Effector memory CD4-positive, alpha-beta T cell (primary cell): Measurements from ENCODE around the gene KAT5.
"Not testable (repeated sequence)": the region's sequence is repeated elsewhere in the genome, so short reads cannot be mapped to it uniquely, and the experiment has no call there.

Source experiments
- DNase-seq, 3 donors: peaks; one replicate each; pipeline ENCODE4 v3.0.0-alpha.2; 2020
- H3K27ac ChIP-seq: 2 replicates; pipeline ENCODE4 v1.7.0; 2013; ENCODE audit warnings: mild to moderate bottlenecking, low read length, moderate library complexity; ENCODE audit not compliant: insufficient read depth, poor library complexity, severe bottlenecking
- H3K27me3 ChIP-seq: replicated peaks from 2 replicates; pipeline ENCODE4 v1.7.0; 2013; ENCODE audit warnings: mild to moderate bottlenecking, low read length; ENCODE audit not compliant: insufficient read depth, control insufficient read depth, poor library complexity, severe bottlenecking
- H3K36me3 ChIP-seq: 2 replicates; pipeline ENCODE4 v1.7.0; 2013; ENCODE audit warnings: mild to moderate bottlenecking, low read length, moderate library complexity; ENCODE audit not compliant: control insufficient read depth, insufficient read depth
- H3K4me1 ChIP-seq: 2 replicates; pipeline ENCODE4 v1.7.0; 2013; ENCODE audit warnings: low read length, mild to moderate bottlenecking; ENCODE audit not compliant: control insufficient read depth, insufficient read depth, poor library complexity, severe bottlenecking
- H3K4me3 ChIP-seq: 2 replicates; pipeline ENCODE4 v1.7.0; 2013; ENCODE audit warnings: low read length, low read depth, mild to moderate bottlenecking; ENCODE audit not compliant: insufficient read depth, poor library complexity, severe bottlenecking
- H3K9me3 ChIP-seq: 2 replicates; pipeline ENCODE4 v1.7.0; 2013; ENCODE audit warnings: mild to moderate bottlenecking, low read length, moderate library complexity; ENCODE audit not compliant: control insufficient read depth

KAT5 gene

GRCh38 chr11:65741185-65741584 lies 29.1 kb downstream of the KAT5 start:
- Histone ChIP-seq H3K36me3 (no peaks in the 10 kb centered on the region), H3K27me3 (no peaks in the 10 kb centered on the region), H3K27ac (no peak overlapping the region), H3K4me3 (no peak overlapping the region), H3K4me1 (no peaks in the 10 kb centered on the region), H3K9me3 (no peaks in the 10 kb centered on the region)
- DNase-seq = no peak

DNA sequence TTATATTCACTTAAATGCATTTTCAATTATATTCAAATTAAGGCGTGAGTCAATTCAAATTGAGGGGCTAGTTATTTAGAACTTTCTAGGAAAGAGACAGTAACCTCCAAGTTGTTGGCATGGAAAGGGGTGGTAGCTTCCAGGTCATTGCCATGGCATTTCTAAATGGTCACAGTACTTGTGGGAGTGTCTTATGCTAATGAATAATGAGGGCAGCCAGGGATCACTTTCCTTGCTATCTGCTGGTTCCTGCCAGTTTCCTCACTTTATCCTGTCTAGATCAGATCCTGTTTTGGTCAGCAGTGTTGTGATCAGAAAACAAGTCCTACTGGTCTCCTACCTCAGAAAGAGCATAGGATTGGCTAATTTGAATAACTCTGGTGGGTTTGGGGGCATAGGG lies 30.3 kb downstream of the KAT5 start:
- H3K9me3 ChIP-seq = no peaks in the 10 kb centered on the region
- no peak overlapping the region for H3K4me3 ChIP-seq
- H3K4me1 ChIP-seq = no peaks in the 10 kb centered on the region
- no peaks in the 10 kb centered on the region for H3K36me3 ChIP-seq
- no peaks in the 10 kb centered on the region for H3K27me3 ChIP-seq
- no peak overlapping the region for H3K27ac ChIP-seq
- no peak for DNase-seq

- no peak for DNase-seq
- no peaks in the 10 kb centered on the region for H3K9me3 ChIP-seq
- no peak overlapping the region for H3K27ac ChIP-seq
- no peak overlapping the region for H3K4me3 ChIP-seq
- H3K27me3 ChIP-seq = peaks cover 3% of the 10 kb centered on the region
- no peaks in the 10 kb centered on the region for H3K36me3 ChIP-seq
- no peaks in the 10 kb centered on the region for H3K4me1 ChIP-seq
These were observed 31.6 kb downstream of the KAT5 start for GRCh38 chr11:65743681-65744025.

- H3K4me1 ChIP-seq = no peaks in the 10 kb centered on the region
- H3K27ac ChIP-seq = no peak overlapping the region
- no peaks in the 10 kb centered on the region for H3K36me3 ChIP-seq
- no peak overlapping the region for H3K4me3 ChIP-seq
- peaks cover 3% of the 10 kb centered on the region for H3K27me3 ChIP-seq
- DNase-seq = no peak
- no peaks in the 10 kb centered on the region for H3K9me3 ChIP-seq
These were observed 32.1 kb downstream of the KAT5 start for GRCh38 chr11:65744026-65744698.

DNA sequence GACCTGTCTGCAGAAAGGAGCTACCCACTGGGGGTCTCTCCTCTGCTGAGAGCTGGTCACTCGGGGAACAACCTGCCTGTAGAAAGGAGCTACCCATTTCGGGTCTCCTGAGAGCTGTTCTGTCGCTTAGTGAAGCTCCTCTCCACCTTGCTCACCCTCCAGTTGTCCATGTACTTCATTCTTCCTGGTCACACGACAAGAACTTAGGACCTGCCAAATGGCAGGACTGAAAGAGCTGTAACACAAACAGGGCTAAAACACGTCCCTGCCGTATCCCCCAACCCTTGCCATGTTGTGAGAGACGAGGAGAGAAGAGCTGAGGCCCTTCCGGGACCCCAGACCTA lies 32.6 kb downstream of the KAT5 start:
- H3K27me3 ChIP-seq = peaks cover 3% of the 10 kb centered on the region
- no peak for DNase-seq
- H3K4me1 ChIP-seq = no peaks in the 10 kb centered on the region
- H3K36me3 ChIP-seq = no peaks in the 10 kb centered on the region
- H3K9me3 ChIP-seq = no peaks in the 10 kb centered on the region
- H3K27ac ChIP-seq = no peak overlapping the region
- no peak overlapping the region for H3K4me3 ChIP-seq

- Histone ChIP-seq H3K9me3 (no peaks in the 10 kb centered on the region), H3K4me3 (no peak overlapping the region), H3K36me3 (no peaks in the 10 kb centered on the region), H3K27ac (no peak overlapping the region), H3K27me3 (peaks cover 3% of the 10 kb centered on the region), H3K4me1 (no peaks in the 10 kb centered on the region)
- no peak for DNase-seq
These were observed 33.0 kb downstream of the KAT5 start for GRCh38 chr11:65745049-65745448.

DNA sequence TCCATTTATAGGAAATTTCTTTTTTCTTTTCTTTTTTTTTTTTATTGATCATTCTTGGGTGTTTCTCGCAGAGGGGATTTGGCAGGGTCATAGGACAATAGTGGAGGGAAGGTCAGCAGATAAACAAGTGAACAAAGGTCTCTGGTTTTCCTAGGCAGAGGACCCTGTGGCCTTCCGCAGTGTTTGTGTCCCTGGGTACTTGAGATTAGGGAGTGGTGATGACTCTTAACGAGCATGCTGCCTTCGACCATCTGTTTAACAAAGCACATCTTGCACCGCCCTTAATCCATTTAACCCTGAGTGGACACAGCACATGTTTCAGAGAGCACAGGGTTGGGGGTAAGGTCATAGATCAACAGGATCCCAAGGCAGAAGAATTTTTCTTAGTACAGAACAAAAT lies 50.1 kb downstream of the KAT5 start:
- not testable (repeated sequence) for H3K4me3 ChIP-seq, H3K4me1 ChIP-seq, H3K36me3 ChIP-seq, H3K9me3 ChIP-seq, DNase-seq, H3K27me3 ChIP-seq, H3K27ac ChIP-seq

GRCh38 chr11:65762816-65763215 lies 50.8 kb downstream of the KAT5 start:
- not testable (repeated sequence) for H3K9me3 ChIP-seq, DNase-seq, H3K27me3 ChIP-seq, H3K27ac ChIP-seq, H3K4me1 ChIP-seq, H3K4me3 ChIP-seq, H3K36me3 ChIP-seq

GRCh38 chr11:65764434-65764833 lies 52.4 kb downstream of the KAT5 start:
- Histone ChIP-seq H3K27me3 (peaks cover 4% of the 10 kb centered on the region), H3K4me3 (no peak overlapping the region), H3K27ac (no peak overlapping the region), H3K36me3 (no peaks in the 10 kb centered on the region), H3K4me1 (no peaks in the 10 kb centered on the region), H3K9me3 (no peaks in the 10 kb centered on the region)
- no peak for DNase-seq

DNA sequence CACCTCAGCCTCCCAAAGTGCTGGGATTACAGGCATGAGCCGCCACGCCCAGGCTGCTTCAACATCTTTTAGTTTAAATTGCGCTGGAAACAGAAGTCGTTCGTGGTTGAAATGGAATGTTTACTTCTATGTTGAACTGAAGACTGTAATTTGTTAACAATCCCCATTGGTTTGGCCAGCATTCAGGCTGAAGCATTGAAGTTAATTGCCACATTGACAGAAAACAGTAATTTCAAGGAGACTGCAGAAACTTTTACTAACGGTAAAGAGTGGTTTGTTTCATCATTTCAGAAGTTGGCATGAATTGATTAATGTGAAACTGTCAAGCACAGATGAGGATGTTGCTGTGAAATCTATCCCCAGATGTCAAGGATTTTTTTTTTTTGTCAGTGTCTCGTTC lies 54.5 kb downstream of the KAT5 start:
- no peak overlapping the region for H3K4me3 ChIP-seq
- no peak for DNase-seq
- no peaks in the 10 kb centered on the region for H3K4me1 ChIP-seq
- H3K27me3 ChIP-seq = peaks cover 2% of the 10 kb centered on the region
- H3K36me3 ChIP-seq = no peaks in the 10 kb centered on the region
- no peak overlapping the region for H3K27ac ChIP-seq
- no peaks in the 10 kb centered on the region for H3K9me3 ChIP-seq

- Histone ChIP-seq H3K36me3 (no peaks in the 10 kb centered on the region), H3K4me3 (no peak overlapping the region), H3K9me3 (no peaks in the 10 kb centered on the region), H3K27me3 (no peaks in the 10 kb centered on the region), H3K27ac (no peak overlapping the region), H3K4me1 (no peaks in the 10 kb centered on the region)
- no peak for DNase-seq
These were observed 55.4 kb downstream of the KAT5 start for GRCh38 chr11:65767406-65767805.
